GM10248 (cell line): ENCODE results near the gene PSMG3.

Experiments used
- CTCF ChIA-PET: fragments of 300-600 bp; sonication (Branson Sonifier 250); formaldehyde crosslinking; extraction: SDS; loops from one replicate; lab custom pipeline; 2021; ENCODE audit warnings: antibody characterized with exemption; lab: Yijun Ruan, JAX
- POLR2A ChIA-PET: fragments of 350-650 bp; sonication (Branson Sonifier 250); formaldehyde crosslinking; extraction: SDS; loops from one replicate; lab custom pipeline; 2020; ENCODE audit warnings: antibody characterized with exemption; lab: Yijun Ruan, JAX
- DNase-seq: peaks from one replicate; pipeline ENCODE4 v3.0.0; 2012; ENCODE audit errors: extremely low spot score
- TF ChIP-seq, protein P1 (sequence below): IDR thresholded peaks from 2 replicates; pipeline ENCODE4 v1.5.1; 2012; ENCODE audit warnings: mild to moderate bottlenecking, low read depth; ENCODE audit errors: extremely low read depth, missing control alignments, control extremely low read depth

Gene PSMG3

DNA sequence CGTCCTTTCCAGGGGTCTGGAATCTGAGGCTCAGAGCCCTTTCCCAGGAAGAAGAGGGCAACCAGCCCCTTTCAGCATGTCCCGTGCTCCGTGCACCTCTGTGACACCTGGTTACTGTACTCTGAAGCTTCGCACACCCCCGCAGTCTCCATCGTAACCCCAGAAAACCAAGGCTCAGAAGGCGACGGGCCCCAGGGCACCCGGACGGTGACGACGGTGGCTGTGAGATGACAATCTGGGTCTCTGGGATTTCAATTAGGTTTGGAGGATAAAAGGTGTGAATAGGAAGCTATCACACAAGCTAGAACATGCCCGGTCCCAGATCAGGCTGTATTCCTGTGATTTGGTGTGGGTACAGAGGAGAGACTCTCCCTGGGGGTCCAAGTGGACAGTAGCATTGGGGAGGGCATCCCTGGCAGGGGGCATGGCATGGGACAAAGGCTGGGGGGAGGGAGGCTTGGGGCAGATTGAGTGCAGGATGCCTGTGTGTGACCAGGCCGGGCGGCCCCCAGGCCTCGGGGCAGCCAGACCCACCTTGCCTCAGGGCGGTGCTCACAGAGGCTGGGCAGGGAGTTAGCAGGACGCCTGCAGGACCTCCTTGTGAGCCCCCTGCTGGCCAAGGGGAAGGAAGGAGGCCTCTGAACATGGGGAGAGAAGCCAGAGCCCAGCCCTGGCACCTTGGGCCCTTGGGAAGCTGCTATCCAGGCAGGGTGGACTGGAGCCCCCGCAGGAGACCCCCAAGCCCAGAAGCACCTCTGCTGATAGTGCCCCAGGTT lies 23.4 kb upstream of the PSMG3 start:
- ChIA-PET CTCF (interaction anchor here (0.5 kb wide), 1 partner anchor 92 kb away, joined by 3 read pairs; no protein-coding TSS in a partner anchor), POLR2A (no interaction called here)
- no peak for DNase-seq
- TF ChIP-seq, protein P1, sequence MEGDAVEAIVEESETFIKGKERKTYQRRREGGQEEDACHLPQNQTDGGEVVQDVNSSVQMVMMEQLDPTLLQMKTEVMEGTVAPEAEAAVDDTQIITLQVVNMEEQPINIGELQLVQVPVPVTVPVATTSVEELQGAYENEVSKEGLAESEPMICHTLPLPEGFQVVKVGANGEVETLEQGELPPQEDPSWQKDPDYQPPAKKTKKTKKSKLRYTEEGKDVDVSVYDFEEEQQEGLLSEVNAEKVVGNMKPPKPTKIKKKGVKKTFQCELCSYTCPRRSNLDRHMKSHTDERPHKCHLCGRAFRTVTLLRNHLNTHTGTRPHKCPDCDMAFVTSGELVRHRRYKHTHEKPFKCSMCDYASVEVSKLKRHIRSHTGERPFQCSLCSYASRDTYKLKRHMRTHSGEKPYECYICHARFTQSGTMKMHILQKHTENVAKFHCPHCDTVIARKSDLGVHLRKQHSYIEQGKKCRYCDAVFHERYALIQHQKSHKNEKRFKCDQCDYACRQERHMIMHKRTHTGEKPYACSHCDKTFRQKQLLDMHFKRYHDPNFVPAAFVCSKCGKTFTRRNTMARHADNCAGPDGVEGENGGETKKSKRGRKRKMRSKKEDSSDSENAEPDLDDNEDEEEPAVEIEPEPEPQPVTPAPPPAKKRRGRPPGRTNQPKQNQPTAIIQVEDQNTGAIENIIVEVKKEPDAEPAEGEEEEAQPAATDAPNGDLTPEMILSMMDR: peak; percentile 45

DNA sequence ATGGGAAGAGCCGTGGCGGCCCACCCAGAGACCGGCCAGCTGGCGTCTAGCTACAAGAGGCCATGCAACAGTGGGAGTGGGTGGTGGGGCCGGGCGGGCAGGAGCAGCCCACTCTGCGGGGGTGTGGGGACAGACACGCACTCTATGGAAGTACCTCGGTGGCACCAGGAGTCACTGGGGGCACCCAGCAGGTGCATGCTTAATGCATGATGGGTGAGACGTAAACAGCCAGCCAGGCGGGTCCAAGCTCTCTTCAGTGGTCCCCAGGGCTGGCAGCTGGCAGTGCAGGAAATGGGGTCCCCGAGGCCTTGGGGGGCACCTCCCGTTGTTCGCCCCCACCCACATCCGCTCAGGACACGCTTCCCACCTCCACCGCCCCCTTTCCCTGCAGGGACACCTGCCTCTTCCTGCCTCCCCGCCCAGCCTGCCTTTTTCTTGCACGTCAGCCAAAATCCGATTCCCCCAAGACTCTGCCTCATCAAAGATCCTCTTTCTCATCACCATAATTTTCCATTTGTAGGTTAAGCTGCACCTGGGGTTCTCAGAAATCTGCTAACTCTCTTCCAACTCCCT lies 22.6 kb upstream of the PSMG3 start:
- no peak for DNase-seq
- CTCF ChIA-PET: interaction anchor here (0.5 kb wide), 1 partner anchor 93 kb away, joined by 3 read pairs; no protein-coding TSS in a partner anchor
- POLR2A ChIA-PET: no interaction called here
- TF ChIP-seq, protein P1: no peak

DNA sequence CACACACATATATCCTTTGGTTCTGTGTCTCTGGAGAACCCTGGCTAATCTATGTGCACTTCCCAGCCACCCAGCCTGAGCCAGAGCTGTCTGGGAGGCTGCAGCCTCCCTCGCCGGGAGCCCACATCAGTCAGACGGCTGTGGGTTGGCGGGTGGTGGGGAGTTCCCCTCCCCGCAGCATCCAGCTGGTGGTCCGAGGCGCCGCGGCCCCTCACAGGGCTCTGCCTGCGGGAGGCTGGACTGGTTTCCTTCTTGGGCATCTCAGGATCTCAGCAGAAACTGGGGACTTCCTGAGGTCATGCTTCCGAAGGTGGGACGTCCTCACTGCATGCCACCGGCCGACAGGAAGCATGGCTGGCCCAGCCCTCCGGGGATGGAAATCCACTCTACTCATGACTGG lies 22.0 kb upstream of the PSMG3 start:
- CTCF ChIA-PET: no interaction called here
- DNase-seq: no peak
- TF ChIP-seq, protein P1: no peak
- POLR2A ChIA-PET: no interaction called here

DNA sequence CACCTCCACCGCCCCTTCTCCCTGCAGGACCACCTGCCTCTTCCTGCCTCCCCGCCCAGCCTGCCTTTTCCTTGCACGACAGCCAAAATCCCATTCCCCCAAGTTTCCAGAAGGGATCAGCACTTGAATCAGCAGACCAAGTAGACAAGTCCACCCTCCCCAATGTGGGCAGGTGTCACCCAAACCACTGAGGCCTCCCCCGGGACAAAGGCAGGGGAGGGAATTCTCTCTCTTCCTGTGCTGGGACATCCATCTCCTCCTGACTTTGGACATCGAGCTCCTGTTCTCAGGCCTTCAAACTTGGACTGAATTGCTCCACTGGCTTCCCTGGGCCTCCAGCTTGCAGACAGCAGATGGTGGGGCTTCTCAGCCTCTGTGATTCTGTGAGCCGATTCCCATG lies 21.6 kb upstream of the PSMG3 start:
- TF ChIP-seq, protein P1: no peak
- CTCF ChIA-PET: no interaction called here
- POLR2A ChIA-PET: no interaction called here
- no peak for DNase-seq

DNA sequence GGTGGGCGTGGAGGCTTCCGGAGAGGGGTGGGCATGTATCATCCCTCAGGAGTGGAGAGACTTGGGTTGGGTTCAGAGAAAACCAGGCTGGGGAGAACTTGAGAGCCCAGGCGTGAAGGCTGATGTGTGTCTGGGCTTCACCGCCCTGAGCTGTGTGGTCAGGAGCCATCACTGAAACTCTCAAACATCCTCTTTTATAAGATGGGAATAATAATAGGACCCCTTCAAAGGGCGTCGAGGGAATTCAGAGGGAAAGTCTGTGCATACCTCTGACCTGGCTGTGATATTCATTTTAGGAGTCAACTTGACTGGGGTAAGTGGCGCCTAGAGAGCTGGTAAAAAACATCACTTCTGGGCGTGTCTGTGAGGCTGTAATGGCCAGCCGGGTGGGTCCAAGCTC lies 21.1 kb upstream of the PSMG3 start:
- DNase-seq: no peak
- ChIA-PET POLR2A (no interaction called here), CTCF (no interaction called here)
- TF ChIP-seq, protein P1: no peak

DNA sequence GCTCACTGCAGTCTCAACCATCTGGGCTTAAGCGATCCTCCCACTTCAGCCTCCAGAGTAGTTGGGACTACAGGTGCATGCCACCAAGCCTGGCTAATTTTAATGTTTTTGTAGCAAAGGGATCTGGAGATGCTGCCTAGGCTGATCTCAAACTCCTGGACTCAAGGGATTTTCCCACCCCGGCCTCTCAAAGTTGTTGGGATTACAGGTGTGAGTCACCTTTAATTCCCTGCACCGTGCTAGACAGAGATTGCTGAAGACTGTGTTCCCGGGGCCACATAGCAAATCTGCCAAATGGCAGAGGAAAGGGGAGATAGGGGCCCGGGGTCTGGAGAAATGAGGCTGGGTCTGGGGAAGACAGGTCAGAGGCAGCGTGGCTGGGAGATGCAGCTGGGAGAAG lies 20.6 kb upstream of the PSMG3 start:
- ChIA-PET POLR2A (no interaction called here), CTCF (interaction anchor here (1.5 kb wide), 1 partner anchor 619 kb away, joined by 4 read pairs; no protein-coding TSS in a partner anchor)

More for the DNA sequence above, 20.6 kb upstream of the PSMG3 start:
- no peak for DNase-seq
- TF ChIP-seq, protein P1: no peak
